HEK293 (cell line): Measurements from ENCODE around the gene MYMK.

Source experiments
- CTCF ChIA-PET: fragments of 350-600 bp; formaldehyde crosslinking; extraction: SDS; loops from one replicate; lab custom pipeline; 2021; ENCODE audit warnings: antibody characterized with exemption; lab: Yijun Ruan, JAX
- POLR2A ChIA-PET: fragments of 300-600 bp; formaldehyde crosslinking; extraction: SDS; loops from one replicate; lab custom pipeline; 2020; ENCODE audit warnings: antibody characterized with exemption, inconsistent platforms; lab: Yijun Ruan, JAX
- H3K27ac ChIP-seq: fragments of 200-500 bp; sonication (Bioruptor generic); 2 replicates; pipeline ENCODE4 v1.5.1; 2014; ENCODE audit warnings: low read depth, low read length, control low read depth, inconsistent platforms; ENCODE audit errors: extremely low read depth
- H3K36me3 ChIP-seq, 2 experiments: fragments of 200-500 bp in 1 of 2; sonication (Bioruptor generic) in 1 of 2; 1 replicate in 1 of 2; 2 replicates in 1 of 2; pipeline ENCODE4 v1.5.1; 2014 to 2017; ENCODE audit warnings: inconsistent platforms in 2 of 2, low read length in 2 of 2; ENCODE audit not compliant: control insufficient read depth in 2 of 2, insufficient read depth in 1 of 2
- H3K4me1 ChIP-seq: fragments of 200-500 bp; sonication (Bioruptor generic); 2 replicates; pipeline ENCODE4 v1.5.1; 2014; ENCODE audit warnings: mild to moderate bottlenecking, low read length, inconsistent platforms; ENCODE audit not compliant: control insufficient read depth, insufficient read depth
- H3K4me3 ChIP-seq: 2 replicates; pipeline ENCODE4 v1.5.1; 2011; ENCODE audit warnings: low read depth, mild to moderate bottlenecking, control low read depth, low read length, moderate library complexity
- H3K9me3 ChIP-seq: fragments of 200-500 bp; sonication (Bioruptor generic); 2 replicates; pipeline ENCODE4 v1.5.1; 2014; ENCODE audit warnings: low read depth, low read length, inconsistent platforms; ENCODE audit not compliant: control insufficient read depth, insufficient read depth
- HOXA7 ChIP-seq: sonication (generic); formaldehyde crosslinking; IDR thresholded peaks from 2 replicates; pipeline ENCODE4 v1.8.1; 2022; ENCODE audit warnings: missing genetic modification reagents, borderline replicate concordance
- ZBTB8A ChIP-seq: fragments of 450-650 bp; formaldehyde crosslinking; IDR thresholded peaks from 2 replicates; pipeline ENCODE4 v1.5.1; 2016; ENCODE audit warnings: missing biosample characterization, missing genetic modification characterization
- ZNF10 ChIP-seq: fragments of 450-650 bp; formaldehyde crosslinking; IDR thresholded peaks from 2 replicates; pipeline ENCODE4 v1.5.1; 2017; ENCODE audit warnings: missing biosample characterization, missing genetic modification characterization
- ZNF248 ChIP-seq: fragments of 450-650 bp; formaldehyde crosslinking; IDR thresholded peaks from 2 replicates; pipeline ENCODE4 v1.5.1; 2017; ENCODE audit warnings: missing biosample characterization, missing genetic modification characterization
- ZNF292 ChIP-seq: fragments of 450-650 bp; formaldehyde crosslinking; IDR thresholded peaks from 2 replicates; pipeline ENCODE4 v1.5.1; 2016; ENCODE audit warnings: low read depth, missing biosample characterization, missing genetic modification characterization, borderline replicate concordance
- ZNF548 ChIP-seq: fragments of 450-650 bp; formaldehyde crosslinking; IDR thresholded peaks from 2 replicates; pipeline ENCODE4 v1.5.1; 2016; ENCODE audit warnings: missing biosample characterization, missing genetic modification characterization
- ZNF629 ChIP-seq: fragments of 450-650 bp; formaldehyde crosslinking; IDR thresholded peaks from 2 replicates; pipeline ENCODE4 v1.5.1; 2017; ENCODE audit warnings: missing biosample characterization, missing genetic modification characterization
- ZNF76 ChIP-seq: fragments of 450-650 bp; formaldehyde crosslinking; IDR thresholded peaks from 2 replicates; pipeline ENCODE4; 2016; ENCODE audit warnings: low read depth, missing biosample characterization, missing genetic modification characterization, borderline replicate concordance
- ZNF776 ChIP-seq: fragments of 450-650 bp; formaldehyde crosslinking; IDR thresholded peaks from 2 replicates; pipeline ENCODE4 v1.5.0; 2017; ENCODE audit warnings: missing biosample characterization, missing genetic modification characterization, borderline replicate concordance
- TF ChIP-seq, protein P1 (sequence below): fragments of 450-650 bp; formaldehyde crosslinking; IDR thresholded peaks from 2 replicates; pipeline ENCODE4 v1.5.1; 2016; ENCODE audit warnings: missing biosample characterization, missing genetic modification characterization
- TF ChIP-seq, protein P2 (sequence below): fragments of 450-650 bp; formaldehyde crosslinking; IDR thresholded peaks from 2 replicates; pipeline ENCODE4 v1.5.1; 2016; ENCODE audit warnings: missing biosample characterization, missing genetic modification characterization
- TF ChIP-seq, protein P3 (sequence below): fragments of 450-650 bp; formaldehyde crosslinking; IDR thresholded peaks from 2 replicates; pipeline ENCODE4 v1.5.1; 2016; ENCODE audit warnings: missing biosample characterization, missing genetic modification characterization

The MYMK gene, protein sequence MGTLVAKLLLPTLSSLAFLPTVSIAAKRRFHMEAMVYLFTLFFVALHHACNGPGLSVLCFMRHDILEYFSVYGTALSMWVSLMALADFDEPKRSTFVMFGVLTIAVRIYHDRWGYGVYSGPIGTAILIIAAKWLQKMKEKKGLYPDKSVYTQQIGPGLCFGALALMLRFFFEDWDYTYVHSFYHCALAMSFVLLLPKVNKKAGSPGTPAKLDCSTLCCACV

DNA sequence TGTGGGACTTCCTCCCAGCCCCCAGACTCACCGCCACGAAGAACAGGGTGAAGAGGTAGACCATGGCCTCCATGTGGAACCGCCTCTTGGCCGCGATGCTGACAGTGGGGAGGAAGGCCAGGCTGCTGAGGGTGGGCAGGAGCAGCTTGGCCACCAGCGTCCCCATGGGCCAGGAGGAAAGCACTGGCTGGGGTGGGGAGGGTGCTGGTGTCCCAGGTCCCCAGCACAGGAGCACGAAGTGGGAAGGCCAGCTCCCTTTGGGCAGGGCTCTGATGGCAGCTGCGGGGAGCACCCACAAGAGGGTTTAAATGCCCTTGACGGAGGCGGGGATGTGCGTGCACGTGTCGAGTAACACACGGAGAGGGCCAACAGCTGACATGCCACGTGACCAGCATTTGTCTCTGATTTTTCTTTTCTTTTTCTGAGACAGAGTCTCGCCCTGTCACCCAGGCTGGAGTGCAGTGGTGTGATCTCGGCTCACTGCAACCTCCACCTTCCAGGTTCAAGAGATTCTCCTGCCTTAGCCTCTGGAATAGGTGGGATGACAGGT is at the start of gene MYMK:
TSS of gene MYMK (minus strand) at position 281 of the 550 bp plus-strand sequence. CDS start at position 166, 115 bp downstream.
- Histone ChIP-seq H3K4me1 (no peaks in the 10 kb centered on the region), H3K9me3 (no peaks in the 10 kb centered on the region), H3K36me3 (no peaks in the 10 kb centered on the region), H3K27ac (no peak within 1 kb of the TSS), H3K4me3 (no peak within 1 kb of the TSS)
- POLR2A ChIA-PET = no interaction called here
- CTCF ChIA-PET = interaction anchor here (1.7 kb wide), 1 partner anchor 8 kb away, joined by 7 read pairs; no protein-coding TSS in a partner anchor
- no peak for TF ChIP-seq HOXA7 (CRISPR knock-in tag)
- TF ChIP-seq ZNF776 (tag by site-specific recombination) = no peak
- TF ChIP-seq, protein P1, sequence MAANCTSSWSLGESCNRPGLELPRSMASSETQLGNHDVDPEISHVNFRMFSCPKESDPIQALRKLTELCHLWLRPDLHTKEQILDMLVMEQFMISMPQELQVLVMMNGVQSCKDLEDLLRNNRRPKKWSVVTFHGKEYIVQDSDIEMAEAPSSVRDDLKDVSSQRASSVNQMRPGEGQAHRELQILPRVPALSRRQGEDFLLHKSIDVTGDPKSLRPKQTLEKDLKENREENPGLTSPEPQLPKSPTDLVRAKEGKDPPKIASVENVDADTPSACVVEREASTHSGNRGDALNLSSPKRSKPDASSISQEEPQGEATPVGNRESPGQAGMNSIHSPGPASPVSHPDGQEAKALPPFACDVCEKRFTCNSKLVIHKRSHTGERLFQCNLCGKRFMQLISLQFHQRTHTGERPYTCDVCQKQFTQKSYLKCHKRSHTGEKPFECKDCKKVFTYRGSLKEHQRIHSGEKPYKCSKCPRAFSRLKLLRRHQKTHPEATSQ (tag by site-specific recombination) = no peak
- TF ChIP-seq, protein P2, sequence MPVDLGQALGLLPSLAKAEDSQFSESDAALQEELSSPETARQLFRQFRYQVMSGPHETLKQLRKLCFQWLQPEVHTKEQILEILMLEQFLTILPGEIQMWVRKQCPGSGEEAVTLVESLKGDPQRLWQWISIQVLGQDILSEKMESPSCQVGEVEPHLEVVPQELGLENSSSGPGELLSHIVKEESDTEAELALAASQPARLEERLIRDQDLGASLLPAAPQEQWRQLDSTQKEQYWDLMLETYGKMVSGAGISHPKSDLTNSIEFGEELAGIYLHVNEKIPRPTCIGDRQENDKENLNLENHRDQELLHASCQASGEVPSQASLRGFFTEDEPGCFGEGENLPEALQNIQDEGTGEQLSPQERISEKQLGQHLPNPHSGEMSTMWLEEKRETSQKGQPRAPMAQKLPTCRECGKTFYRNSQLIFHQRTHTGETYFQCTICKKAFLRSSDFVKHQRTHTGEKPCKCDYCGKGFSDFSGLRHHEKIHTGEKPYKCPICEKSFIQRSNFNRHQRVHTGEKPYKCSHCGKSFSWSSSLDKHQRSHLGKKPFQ = no peak
- TF ChIP-seq, protein P3, sequence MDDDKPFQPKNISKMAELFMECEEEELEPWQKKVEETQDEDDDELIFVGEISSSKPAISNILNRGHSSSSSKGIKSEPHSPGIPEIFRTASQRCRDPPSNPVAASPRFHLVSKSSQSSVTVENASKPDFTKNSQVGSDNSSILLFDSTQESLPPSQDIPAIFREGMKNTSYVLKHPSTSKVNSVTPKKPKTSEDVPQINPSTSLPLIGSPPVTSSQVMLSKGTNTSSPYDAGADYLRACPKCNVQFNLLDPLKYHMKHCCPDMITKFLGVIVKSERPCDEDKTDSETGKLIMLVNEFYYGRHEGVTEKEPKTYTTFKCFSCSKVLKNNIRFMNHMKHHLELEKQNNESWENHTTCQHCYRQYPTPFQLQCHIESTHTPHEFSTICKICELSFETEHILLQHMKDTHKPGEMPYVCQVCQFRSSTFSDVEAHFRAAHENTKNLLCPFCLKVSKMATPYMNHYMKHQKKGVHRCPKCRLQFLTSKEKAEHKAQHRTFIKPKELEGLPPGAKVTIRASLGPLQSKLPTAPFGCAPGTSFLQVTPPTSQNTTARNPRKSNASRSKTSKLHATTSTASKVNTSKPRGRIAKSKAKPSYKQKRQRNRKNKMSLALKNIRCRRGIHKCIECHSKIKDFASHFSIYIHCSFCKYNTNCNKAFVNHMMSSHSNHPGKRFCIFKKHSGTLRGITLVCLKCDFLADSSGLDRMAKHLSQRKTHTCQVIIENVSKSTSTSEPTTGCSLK (tag by site-specific recombination) = no peak
- no peak for TF ChIP-seq ZBTB8A (tag by site-specific recombination)

DNA sequence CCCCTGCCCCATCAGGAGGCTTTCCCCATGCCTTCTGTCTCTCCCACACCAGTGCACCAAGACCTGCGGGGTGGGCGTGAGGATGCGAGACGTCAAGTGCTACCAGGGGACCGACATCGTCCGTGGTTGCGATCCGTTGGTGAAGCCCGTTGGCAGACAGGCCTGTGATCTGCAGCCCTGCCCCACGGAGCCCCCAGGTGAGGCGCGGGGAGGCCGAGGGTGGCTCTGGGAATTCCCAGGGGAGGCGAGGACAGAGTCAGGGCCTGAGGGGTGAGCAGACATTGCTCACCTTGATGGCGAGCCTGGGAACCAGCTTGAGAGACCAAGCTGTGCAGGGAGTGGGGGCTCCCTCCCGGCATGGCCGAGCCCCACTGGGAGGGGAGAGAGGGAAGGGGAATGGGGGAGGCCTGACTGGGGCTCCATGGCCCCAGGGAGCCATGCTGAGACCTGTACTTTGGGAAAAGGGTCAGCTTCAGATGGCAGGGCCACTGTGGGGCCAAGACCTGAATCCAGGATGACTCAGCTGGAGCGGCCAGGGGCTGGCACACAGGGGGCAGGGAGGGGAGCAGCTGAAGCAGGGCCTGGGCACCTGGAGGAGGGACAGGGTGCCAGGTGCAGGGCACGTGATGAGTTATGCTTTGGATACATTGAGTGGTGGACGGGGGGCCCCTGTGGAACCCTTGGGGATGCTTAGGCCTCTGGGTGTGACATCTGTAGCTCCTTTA is 49.2 kb upstream of the MYMK start:
- no peaks in the 10 kb centered on the region for H3K9me3 ChIP-seq
- no peak for TF ChIP-seq ZNF629 (tag by site-specific recombination)
- TF ChIP-seq ZNF76 (tag by site-specific recombination) = no peak
- TF ChIP-seq ZNF548 (tag by site-specific recombination) = no peak
- TF ChIP-seq, protein P2 = no peak
- no peak for TF ChIP-seq ZNF10 (tag by site-specific recombination)
- TF ChIP-seq ZNF248 (tag by site-specific recombination) = no peak
- TF ChIP-seq ZNF292 (tag by site-specific recombination) = no peak
- H3K36me3 ChIP-seq = no peaks in the 10 kb centered on the region
- no peak overlapping the region for H3K4me3 ChIP-seq
- no peak overlapping the region for H3K27ac ChIP-seq
- ChIA-PET CTCF (interaction anchor here (0.6 kb wide), 2 partner anchors 377 to 1841 kb away, joined by 3 to 4 read pairs; no protein-coding TSS in a partner anchor), POLR2A (no interaction called here)
- no peaks in the 10 kb centered on the region for H3K4me1 ChIP-seq
